Hepatocyte (in vitro differentiated cells): Measurements from ENCODE around the gene AHNAK. TPM values are rescaled to one million over a fixed set of nuclear protein-coding genes. Genes with fewer than 3 reads are reported as not detected.
A peak's percentile ranks its signal among the peaks of the same experiment; 100 is the strongest.

Experiments used
- DNase-seq: peaks from one replicate; pipeline ENCODE4 v3.0.0-alpha.2; 2016; ENCODE audit warnings: low spot score
- H2AFZ ChIP-seq: fragments of 200-600 bp; sonication (generic); 2 replicates; pipeline ENCODE4 v1.6.0; 2016; ENCODE audit warnings: antibody characterized with exemption, mild to moderate bottlenecking
- H3K27ac ChIP-seq: fragments of 200-600 bp; sonication (generic); 2 replicates; pipeline ENCODE4 v1.5.1; 2016; ENCODE audit warnings: mild to moderate bottlenecking
- H3K27me3 ChIP-seq: fragments of 200-600 bp; sonication (generic); 2 replicates; pipeline ENCODE4 v1.6.1; 2016
- H3K36me3 ChIP-seq: fragments of 200-600 bp; sonication (generic); replicated peaks from 2 replicates; pipeline ENCODE4 v1.5.1; 2016; ENCODE audit warnings: low read depth; ENCODE audit not compliant: insufficient read depth
- H3K4me1 ChIP-seq: fragments of 200-600 bp; sonication (generic); 2 replicates; pipeline ENCODE4 v1.5.1; 2016; ENCODE audit warnings: mild to moderate bottlenecking, moderate library complexity; ENCODE audit not compliant: insufficient read depth
- H3K4me2 ChIP-seq: fragments of 200-600 bp; sonication (generic); 2 replicates; pipeline ENCODE4 v1.6.0; 2016
- H3K4me3 ChIP-seq: fragments of 200-600 bp; sonication (generic); 2 replicates; pipeline ENCODE4 v1.5.1; 2016; ENCODE audit warnings: mild to moderate bottlenecking
- H3K79me2 ChIP-seq: fragments of 200-600 bp; sonication (generic); 2 replicates; pipeline ENCODE4 v1.6.0; 2017; ENCODE audit warnings: mild to moderate bottlenecking
- H3K9me2 ChIP-seq: fragments of 200-600 bp; sonication (generic); replicated peaks from 2 replicates; pipeline ENCODE4 v1.6.0; 2017; ENCODE audit warnings: mild to moderate bottlenecking; ENCODE audit not compliant: insufficient read depth
- H3K9me3 ChIP-seq: fragments of 200-600 bp; sonication (generic); 2 replicates; pipeline ENCODE4 v1.5.1; 2016; ENCODE audit warnings: low read depth, mild to moderate bottlenecking
- H4K20me1 ChIP-seq: fragments of 200-600 bp; sonication (generic); 2 replicates; pipeline ENCODE4 v1.6.0; 2016; ENCODE audit warnings: mild to moderate bottlenecking; ENCODE audit not compliant: insufficient read depth, poor library complexity, severe bottlenecking
- CTCF ChIP-seq: fragments of 200-600 bp; sonication (generic); IDR thresholded peaks from 2 replicates; pipeline ENCODE4 v1.5.1; 2016; ENCODE audit warnings: antibody characterized with exemption, mild to moderate bottlenecking; ENCODE audit not compliant: poor library complexity
- EZH2 ChIP-seq: fragments of 200-600 bp; sonication (generic); IDR thresholded peaks from 2 replicates; pipeline ENCODE4 v1.6.1; 2016; ENCODE audit warnings: antibody characterized with exemption, mild to moderate bottlenecking, borderline replicate concordance
- EZH2phosphoT487 ChIP-seq: fragments of 200-600 bp; sonication (generic); IDR thresholded peaks from one replicate; pipeline ENCODE4 v1.6.1; 2018; ENCODE audit warnings: antibody characterized with exemption, mild to moderate bottlenecking, low read depth, moderate library complexity; ENCODE audit not compliant: unreplicated experiment, severe bottlenecking
- WGBS: methylation state at CpG from one replicate; pipeline ENCODE4 v1.1.6; 2016; ENCODE audit warnings: low lambda C conversion rate; ENCODE audit errors: missing lambda C conversion rate; 5-methylcytosine and 5-hydroxymethylcytosine counted together
- polyA plus RNA-seq: library from polyadenylated mRNA; unstranded; fragments of >200 nt; fragmentation: Nextera tagmentation; extraction: Ambion mirVana; gene quantifications from 2 replicates; pipeline ENCODE4 v1.2.1, GENCODE V29; 2016
- total RNA-seq: library from RNA; depleted of rRNA; stranded (reverse); fragments of >200 nt; gene quantifications from 2 replicates; pipeline ENCODE4 v1.2.3, GENCODE V29; 2014

The AHNAK gene
- total and polyA plus RNA-seq, 2 experiments from 2014 or later, result 47.6 to 237 TPM

- H2AFZ ChIP-seq, result no peak overlapping the region
- no peaks in the 10 kb centered on the region for H3K9me2 ChIP-seq
- no peak overlapping the region for H3K4me3 ChIP-seq
- H3K36me3 ChIP-seq, result no peaks in the 10 kb centered on the region
- no peaks in the 10 kb centered on the region for H3K79me2 ChIP-seq
- peaks cover 53% of the 10 kb centered on the region for H3K4me1 ChIP-seq
- TF ChIP-seq EZH2, result no peak
- no peak for TF ChIP-seq EZH2phosphoT487
- TF ChIP-seq CTCF, result peak; percentile 56
- peak; percentile 89 for DNase-seq
- no peaks in the 10 kb centered on the region for H4K20me1 ChIP-seq
- no peaks in the 10 kb centered on the region for H3K9me3 ChIP-seq
- peak overlapping the region; percentile 59 for H3K4me2 ChIP-seq
- H3K27ac ChIP-seq, result peak overlapping the region; percentile 71
- 10% methylated on average over 19 of the region's 19 CpGs for WGBS
- no peaks in the 10 kb centered on the region for H3K27me3 ChIP-seq
Measured at GRCh38 chr11:62508336-62509058, 38.1 kb downstream of the AHNAK start.

- Histone ChIP-seq H3K36me3 (no peaks in the 10 kb centered on the region), H3K9me2 (no peaks in the 10 kb centered on the region), H3K4me2 (no peak overlapping the region), H2AFZ (no peak overlapping the region), H3K4me3 (no peak overlapping the region), H4K20me1 (no peaks in the 10 kb centered on the region), H3K27ac (no peak overlapping the region), H3K4me1 (peaks cover 59% of the 10 kb centered on the region), H3K9me3 (no peaks in the 10 kb centered on the region), H3K79me2 (no peaks in the 10 kb centered on the region), H3K27me3 (no peaks in the 10 kb centered on the region)
- WGBS, result 29% methylated on average over 1 of the region's 1 CpG
- no peak for DNase-seq
- TF ChIP-seq EZH2 (no peak), EZH2phosphoT487 (no peak), CTCF (no peak)
Measured at GRCh38 chr11:62507125-62507422, 39.5 kb downstream of the AHNAK start.

- H3K9me3 ChIP-seq, result no peaks in the 10 kb centered on the region
- H3K4me2 ChIP-seq, result peak overlapping the region; percentile 74
- no peak overlapping the region for H3K4me3 ChIP-seq
- H3K9me2 ChIP-seq, result no peaks in the 10 kb centered on the region
- H3K79me2 ChIP-seq, result no peaks in the 10 kb centered on the region
- H3K4me1 ChIP-seq, result peaks cover 63% of the 10 kb centered on the region
- H2AFZ ChIP-seq, result no peak overlapping the region
- TF ChIP-seq CTCF (no peak), EZH2phosphoT487 (no peak), EZH2 (no peak)
- no peaks in the 10 kb centered on the region for H3K27me3 ChIP-seq
- DNase-seq, result no peak
- no peaks in the 10 kb centered on the region for H3K36me3 ChIP-seq
- H4K20me1 ChIP-seq, result no peaks in the 10 kb centered on the region
- no peak overlapping the region for H3K27ac ChIP-seq
- WGBS, result 68% methylated on average over 10 of the region's 10 CpGs
Measured at GRCh38 chr11:62506413-62507124, 40.0 kb downstream of the AHNAK start.
